Activated naive CD4-positive, alpha-beta T cell treated with Interleukin-2 at 50 U/mL for 16 hours (primary cell): Measurements from ENCODE around the gene NLRP1.

Source experiments
- DNase-seq: peaks from one replicate; pipeline ENCODE4 v3.0.0-alpha.2; 2020

Gene NLRP1

GRCh38 chr17:5584383-5585286, at the start of gene NLRP1:
NLRP1 (minus strand) TSS chr17:5584509; CDS start chr17:5583957, 552 bp downstream.
- DNase-seq: peak; percentile 94

DNA sequence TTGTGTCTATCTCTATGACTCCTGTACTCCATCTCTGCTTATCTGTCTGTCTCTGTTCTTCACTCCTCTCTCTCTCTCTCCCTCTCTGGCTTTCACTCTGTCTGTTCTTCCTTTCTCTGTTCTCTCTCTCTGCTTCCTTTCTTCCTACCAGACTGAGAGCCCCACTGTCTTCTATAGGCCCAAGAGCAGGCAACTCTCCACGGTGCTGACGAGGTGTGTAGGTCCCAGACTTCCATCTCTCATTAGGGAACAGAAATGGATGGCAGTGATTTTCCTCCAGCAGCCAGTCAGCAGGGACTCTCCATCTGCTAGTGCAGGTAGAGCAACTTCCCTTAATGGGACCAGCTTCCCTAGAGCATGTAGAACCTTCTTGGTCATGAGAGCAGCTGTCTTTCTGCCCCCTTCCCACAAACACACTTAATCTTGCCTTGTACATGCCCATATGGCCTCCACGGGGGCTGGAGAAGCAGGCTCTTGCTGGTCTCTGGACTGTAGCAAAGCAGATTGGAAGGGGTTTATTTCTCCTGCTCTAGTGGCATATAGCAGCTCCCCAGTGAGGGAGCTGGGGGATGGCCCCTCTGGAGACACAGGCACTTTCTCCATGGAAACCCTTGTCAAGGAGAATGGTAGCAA, 47.8 kb upstream of the NLRP1 start:
- no peak for DNase-seq

DNA sequence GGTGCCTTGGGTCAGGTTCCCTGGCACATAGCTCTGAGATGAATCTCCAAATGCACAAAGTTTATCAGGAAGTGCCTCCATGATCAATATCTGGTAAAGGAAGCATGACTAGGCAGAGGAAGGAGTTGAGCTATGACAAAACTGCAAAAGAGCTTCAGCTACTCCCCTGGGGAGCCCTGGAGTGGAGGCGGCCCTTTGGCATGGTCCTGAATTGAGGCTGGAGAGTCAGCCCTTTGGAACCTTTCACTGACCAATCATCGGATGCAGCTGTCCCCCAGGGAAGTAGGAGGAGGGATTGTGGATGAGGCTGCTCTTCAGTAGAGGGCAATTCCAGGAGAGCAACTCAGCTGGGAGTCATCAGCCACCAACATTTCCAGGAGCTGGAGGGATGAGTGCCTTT, 46.1 kb upstream of the NLRP1 start:
- no peak for DNase-seq

- no peak for DNase-seq
Observed at GRCh38 chr17:5629128-5629527, 44.8 kb upstream of the NLRP1 start.

DNA sequence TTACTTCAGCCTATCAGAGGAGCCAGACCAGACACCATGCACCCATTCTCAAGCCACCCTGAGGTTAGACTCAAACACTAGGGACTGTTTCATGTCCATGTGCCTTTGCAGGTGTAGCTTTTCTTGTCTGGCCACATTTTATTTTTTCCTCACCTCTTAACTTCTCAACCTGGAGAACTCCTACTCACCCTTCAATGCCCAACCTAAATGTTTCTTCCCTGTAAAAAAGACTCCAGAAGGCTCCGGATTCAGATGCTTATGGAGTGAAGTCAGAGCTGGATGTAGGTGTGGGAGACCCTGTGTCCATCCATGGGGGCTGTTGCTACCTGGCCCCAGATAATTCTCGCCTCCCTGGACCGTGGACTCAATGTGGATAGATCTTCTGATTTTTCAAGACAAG, 44.0 kb upstream of the NLRP1 start:
- DNase-seq: no peak

DNA sequence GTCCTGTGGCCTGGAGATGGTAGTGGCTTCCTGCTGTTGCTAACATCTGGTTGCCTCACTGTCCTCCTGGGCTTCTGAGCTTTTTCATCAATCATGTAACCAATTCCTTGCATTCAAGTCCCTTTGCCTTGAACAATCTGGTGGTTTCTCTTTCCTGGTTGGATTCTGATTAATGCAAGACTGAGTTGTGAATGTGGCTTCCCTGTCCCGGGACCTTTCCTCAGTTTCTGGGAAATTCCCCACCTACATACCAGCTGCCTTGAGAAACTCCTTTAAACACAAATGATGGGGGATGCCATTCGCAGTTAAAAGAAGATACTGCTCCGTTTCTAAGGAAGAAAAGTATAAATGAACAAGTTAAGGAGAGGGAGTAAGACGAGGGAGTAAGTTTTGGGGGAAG, 39.9 kb upstream of the NLRP1 start:
- DNase-seq: no peak

DNA sequence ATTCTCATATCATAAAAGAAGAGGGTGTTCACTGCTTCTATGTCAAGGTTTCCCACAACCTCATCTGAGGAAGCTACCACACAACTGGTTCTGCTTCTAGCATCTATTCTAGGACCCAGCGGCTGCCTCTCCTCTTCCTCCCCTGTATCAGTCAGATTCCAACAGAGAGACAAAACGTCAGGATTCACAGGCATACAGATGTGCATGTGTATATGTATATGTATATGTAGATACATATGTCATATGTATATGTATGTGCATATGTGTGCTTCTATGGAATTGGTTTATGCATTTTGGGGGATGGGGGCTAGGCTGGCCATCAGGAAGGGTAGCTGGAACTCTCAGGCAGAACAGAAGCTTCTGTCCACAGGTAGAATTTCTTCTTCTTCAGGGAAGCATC, 37.4 kb upstream of the NLRP1 start:
- DNase-seq: no peak

DNA sequence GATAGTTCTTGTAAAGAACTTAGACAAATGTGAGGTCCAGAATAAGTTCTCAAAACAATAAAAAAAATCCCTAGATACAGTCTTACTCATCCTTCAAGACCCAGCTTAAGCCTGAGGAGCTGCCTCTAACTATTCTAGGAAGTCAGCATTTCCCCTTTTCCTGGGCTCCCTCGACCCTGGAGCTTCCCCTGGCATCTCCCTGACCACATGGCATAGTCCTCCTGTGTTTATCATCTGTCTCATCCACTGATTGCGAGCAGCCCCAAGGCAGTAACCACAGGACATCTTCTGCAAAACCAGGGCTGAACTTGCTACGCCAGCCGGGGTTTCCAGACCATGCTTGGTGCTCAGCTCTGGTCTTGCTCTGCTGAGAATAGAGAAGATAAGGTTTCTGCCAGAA, 36.7 kb upstream of the NLRP1 start:
- DNase-seq: no peak

DNA sequence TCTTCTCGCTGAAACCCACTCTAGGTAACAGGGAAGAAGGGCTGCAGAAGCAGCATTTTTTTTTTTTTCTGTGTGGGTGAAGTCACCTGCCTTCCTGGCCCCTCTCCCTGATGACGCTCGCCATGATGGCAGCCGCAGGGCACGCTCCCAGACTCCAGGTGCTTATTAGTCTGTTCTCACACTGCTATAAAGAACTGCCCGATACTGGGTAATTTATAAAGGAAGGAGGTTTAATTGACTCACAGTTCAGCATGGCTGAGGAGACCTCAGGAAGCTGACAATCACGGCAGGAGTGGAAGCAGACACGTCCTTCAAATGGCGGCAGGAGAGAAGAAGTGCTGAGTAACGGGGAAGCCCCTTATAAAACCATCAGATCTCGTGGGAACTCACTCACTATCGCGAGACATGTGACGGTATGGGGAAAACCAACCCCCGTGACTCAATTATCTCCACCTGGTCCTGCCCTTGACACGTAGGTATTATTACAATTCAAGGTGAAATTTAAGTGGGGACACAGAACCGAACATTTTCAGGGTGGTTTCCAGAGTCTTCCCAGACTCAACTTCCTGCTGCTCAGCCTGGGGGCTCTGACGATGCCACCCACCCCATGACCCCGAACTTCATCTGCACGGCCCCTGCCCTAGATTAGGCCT, 34.9 kb upstream of the NLRP1 start:
- no peak for DNase-seq

- no peak for DNase-seq
Observed at GRCh38 chr17:5618476-5618875, 34.2 kb upstream of the NLRP1 start.

DNA sequence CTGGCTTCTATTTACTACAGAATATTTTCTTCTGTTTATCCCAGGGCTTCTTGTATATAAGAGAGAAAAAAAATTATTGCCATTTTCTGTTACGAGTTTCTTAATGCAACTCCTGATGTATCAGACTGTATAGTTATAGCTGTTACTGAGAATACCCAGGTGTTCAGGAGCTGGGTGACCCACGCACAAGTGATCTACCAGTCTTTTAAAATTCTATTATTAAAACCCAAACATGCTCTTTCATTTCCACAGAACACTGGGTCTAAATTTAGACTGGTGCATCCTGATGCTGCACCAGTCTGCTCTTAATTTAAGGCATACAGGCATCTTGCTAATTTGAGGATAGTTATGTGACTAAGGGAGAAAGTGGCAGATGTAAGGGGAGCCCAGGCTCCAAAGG, 31.2 kb upstream of the NLRP1 start:
- DNase-seq: no peak

DNA sequence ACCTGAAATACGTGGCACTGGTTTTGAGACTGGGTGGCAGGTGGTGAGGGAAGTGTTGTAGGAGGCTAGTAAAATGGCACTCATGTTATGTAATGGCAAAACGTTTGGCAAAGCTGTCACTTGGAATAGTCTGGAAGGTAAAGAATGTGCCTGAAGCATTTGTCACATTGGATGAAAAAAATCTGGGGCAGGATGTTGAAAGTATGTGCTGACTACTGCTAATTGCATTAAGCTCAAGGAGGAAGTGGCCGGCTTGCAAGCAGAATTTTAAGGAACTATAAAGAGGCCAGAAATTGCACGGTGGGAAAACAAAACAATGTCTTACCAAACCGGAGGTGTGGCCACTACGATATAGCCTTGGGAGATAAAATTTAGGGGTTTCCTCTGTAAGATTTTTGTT, 26.6 kb upstream of the NLRP1 start:
- no peak for DNase-seq

- DNase-seq: no peak
Observed at GRCh38 chr17:5608399-5609112, 24.2 kb upstream of the NLRP1 start.

DNA sequence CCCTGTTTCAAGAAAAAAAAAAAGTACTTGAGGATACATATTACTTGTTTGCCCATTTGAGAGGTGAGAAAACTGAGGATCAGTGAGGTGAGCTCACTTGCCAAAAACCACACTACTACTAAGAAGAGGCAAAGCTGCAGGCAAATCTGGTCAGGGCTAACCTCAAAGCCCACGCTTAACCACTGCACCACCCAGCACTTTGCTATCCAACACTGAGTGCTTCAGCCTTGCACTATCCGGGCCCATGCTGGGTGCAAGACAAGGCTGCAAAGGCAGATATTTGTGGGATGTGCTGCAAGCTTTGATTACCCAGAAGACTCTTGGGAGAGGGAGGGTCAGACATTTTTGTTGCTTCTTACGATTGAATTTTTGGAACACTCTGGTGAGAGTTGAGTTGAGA, 23.6 kb upstream of the NLRP1 start:
- no peak for DNase-seq

DNA sequence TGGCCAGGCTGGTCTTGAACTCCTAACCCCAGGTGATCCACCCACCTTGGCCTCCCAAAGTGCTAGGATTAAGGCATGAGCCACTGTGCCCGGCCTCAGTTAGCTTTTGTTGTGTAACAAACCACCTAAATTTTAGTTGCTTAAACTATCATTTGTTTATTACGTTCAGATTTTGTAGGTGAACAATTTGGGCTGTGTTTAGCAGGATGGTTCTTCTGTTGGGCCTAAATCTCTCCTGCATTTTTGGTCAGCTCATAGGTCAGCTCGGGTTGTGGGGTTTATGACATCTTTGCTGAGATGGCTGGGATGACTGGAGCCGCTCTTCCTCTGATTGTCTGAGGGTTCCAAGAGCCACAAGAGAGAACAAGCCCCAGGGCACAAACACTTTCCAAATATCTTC, 21.1 kb upstream of the NLRP1 start:
- no peak for DNase-seq

DNA sequence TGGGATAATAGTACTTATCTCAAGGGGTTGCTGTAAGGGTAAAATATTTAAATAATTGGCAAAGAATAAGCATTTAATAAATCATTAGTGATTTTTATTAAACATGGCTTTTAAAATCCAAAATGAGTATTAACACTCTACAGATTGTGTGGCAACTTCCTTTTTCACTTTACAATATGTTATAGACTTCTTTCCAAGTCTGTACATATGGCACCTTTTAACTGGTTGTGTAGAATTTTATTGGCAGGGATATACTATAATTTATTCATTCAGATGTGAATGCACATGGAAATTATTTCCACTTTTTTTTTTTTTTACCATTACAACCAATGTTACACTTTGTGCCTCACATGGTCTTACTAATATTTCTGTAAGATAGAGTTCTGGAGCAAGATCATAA, 15.7 kb upstream of the NLRP1 start:
- DNase-seq: no peak

DNA sequence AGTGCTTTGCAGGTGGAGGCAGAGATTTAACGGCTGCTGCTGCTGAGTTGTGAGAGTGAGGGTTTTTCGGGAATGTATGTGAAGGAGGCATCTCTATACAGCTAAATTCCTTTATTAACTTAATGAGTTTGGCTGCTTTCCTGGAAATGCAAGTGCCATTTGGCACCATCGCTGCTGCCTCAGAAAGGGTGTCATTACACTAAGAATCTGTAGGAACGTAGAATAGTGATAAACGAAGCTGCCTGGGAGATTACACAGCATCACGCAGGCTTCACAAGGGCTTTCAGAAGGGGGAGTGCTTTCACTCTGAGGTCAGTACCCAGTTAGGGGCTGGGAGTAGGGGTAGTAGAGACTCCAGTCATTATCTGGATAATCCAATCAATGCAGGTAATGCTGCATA, 14.1 kb upstream of the NLRP1 start:
- no peak for DNase-seq

GRCh38 chr17:5596421-5596820, 12.1 kb upstream of the NLRP1 start:
- no peak for DNase-seq

GRCh38 chr17:5595831-5596230, 11.5 kb upstream of the NLRP1 start:
- DNase-seq: no peak

DNA sequence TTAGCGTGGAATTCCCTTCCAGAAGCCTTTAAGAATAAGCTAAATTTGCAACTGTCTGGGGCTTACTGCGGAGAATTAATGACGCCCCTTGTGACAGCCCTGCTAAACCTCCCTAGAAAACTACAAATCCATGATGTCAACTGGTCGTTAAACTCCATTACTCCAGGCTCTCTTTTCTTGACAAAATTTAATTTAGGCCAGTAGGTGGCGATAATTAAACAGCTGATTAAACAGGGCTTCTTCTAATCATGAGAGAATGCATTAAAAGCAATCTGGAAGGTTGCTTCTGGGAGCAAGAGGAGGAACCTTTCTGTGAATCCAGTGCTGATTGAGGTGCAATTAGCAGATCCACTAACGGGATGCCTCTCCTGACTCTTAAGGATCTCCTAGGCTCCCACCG, 8.1 kb upstream of the NLRP1 start:
- DNase-seq: no peak

DNA sequence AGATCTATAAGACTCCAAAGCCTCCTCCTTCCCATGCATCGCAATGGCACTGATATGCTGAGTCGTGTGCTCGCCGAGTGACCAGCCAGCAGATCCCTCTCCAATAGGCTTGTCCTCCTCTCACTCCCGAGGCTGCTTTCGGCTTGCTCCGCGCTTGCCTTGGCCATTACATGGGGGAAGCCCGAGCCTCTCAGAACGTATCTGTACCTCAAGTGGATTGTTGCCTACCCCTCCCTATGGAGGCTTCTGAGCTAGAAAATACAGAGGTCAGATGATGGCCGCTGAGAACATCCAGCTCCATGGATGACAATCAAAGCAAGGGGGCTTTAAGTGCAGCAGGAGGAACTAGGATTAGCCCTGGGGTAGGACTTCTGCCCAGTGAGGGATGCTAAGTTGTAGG, 7.7 kb upstream of the NLRP1 start:
- DNase-seq: no peak

GRCh38 chr17:5588584-5588983, 4.3 kb upstream of the NLRP1 start:
- no peak for DNase-seq

- peak; percentile 30 for DNase-seq
Observed at GRCh38 chr17:5587438-5588032, 3.2 kb upstream of the NLRP1 start.
